HepG2 (cell line): Measurements from ENCODE around the gene NOC2L. TPM values are rescaled to one million over a fixed set of nuclear protein-coding genes. Genes with fewer than 3 reads are reported as not detected.

Source experiments
- BCL6 ChIP-seq: IDR thresholded peaks from 2 replicates; pipeline ENCODE4 v1.6.1; 2016; ENCODE audit warnings: missing genetic modification reagents, missing compliant biosample characterization
- CHD4 ChIP-seq: fragments of 200-600 bp; sonication (generic); IDR thresholded peaks from 2 replicates; pipeline ENCODE4 v1.7.0; 2017; ENCODE audit warnings: mild to moderate bottlenecking, low read length, borderline replicate concordance
- EEA1 ChIP-seq: sonication (generic); formaldehyde crosslinking; IDR thresholded peaks from 2 replicates; pipeline ENCODE4 v1.5.1; 2020; ENCODE audit warnings: mild to moderate bottlenecking, missing genetic modification reagents, borderline replicate concordance
- GRHL1 ChIP-seq: sonication (generic); formaldehyde crosslinking; conservative IDR thresholded peaks from 2 replicates; pipeline ENCODE4 v1.8.0; 2022; ENCODE audit warnings: missing genetic modification reagents
- HDAC1 ChIP-seq: sonication (generic); formaldehyde crosslinking; IDR thresholded peaks from 2 replicates; pipeline ENCODE4 v1.5.1; 2020; ENCODE audit warnings: mild to moderate bottlenecking, missing genetic modification reagents
- ISL2 ChIP-seq: sonication (generic); formaldehyde crosslinking; IDR thresholded peaks from 2 replicates; pipeline ENCODE4 v1.5.0; 2020; ENCODE audit warnings: missing genetic modification reagents
- KLF15 ChIP-seq: sonication (generic); formaldehyde crosslinking; IDR thresholded peaks from 2 replicates; pipeline ENCODE4 v1.8.1; 2023; ENCODE audit warnings: borderline replicate concordance, mild to moderate bottlenecking, inconsistent platforms, missing genetic modification reagents, mixed read lengths
- NFKB2 ChIP-seq: sonication (generic); formaldehyde crosslinking; IDR thresholded peaks from 2 replicates; pipeline ENCODE4 v1.4.0; 2020; ENCODE audit warnings: missing genetic modification reagents, borderline replicate concordance
- NFYB ChIP-seq: sonication (generic); formaldehyde crosslinking; IDR thresholded peaks from 2 replicates; pipeline ENCODE4 v1.4.0; 2020; ENCODE audit warnings: missing genetic modification reagents
- NFYC ChIP-seq: IDR thresholded peaks from 2 replicates; pipeline ENCODE4 v1.6.1; 2016; ENCODE audit warnings: missing genetic modification reagents, missing compliant biosample characterization
- PBX2 ChIP-seq: IDR thresholded peaks from 2 replicates; pipeline ENCODE4 v1.6.1; 2016; ENCODE audit warnings: control low read depth
- PRDM4 ChIP-seq: sonication (generic); formaldehyde crosslinking; IDR thresholded peaks from 2 replicates; pipeline ENCODE4 v1.9.0; 2021; ENCODE audit warnings: missing genetic modification reagents, borderline replicate concordance
- SIN3A ChIP-seq: IDR thresholded peaks from 2 replicates; pipeline ENCODE4 v1.6.1; 2011; ENCODE audit warnings: low read depth, mild to moderate bottlenecking, control low read depth, low read length, borderline replicate concordance
- SIX4 ChIP-seq: sonication (generic); formaldehyde crosslinking; IDR thresholded peaks from 2 replicates; pipeline ENCODE4 v1.4.0; 2020; ENCODE audit warnings: missing genetic modification reagents
- XBP1 ChIP-seq: sonication (generic); formaldehyde crosslinking; IDR thresholded peaks from 2 replicates; pipeline ENCODE4 v1.5.0; 2020; ENCODE audit warnings: missing genetic modification reagents
- YEATS4 ChIP-seq: sonication (generic); formaldehyde crosslinking; IDR thresholded peaks from 2 replicates; pipeline ENCODE4 v1.4.0; 2020; ENCODE audit warnings: missing genetic modification reagents, borderline replicate concordance
- ZBTB7A ChIP-seq: sonication (generic); formaldehyde crosslinking; IDR thresholded peaks from 2 replicates; pipeline ENCODE4 v1.8.0; 2022; ENCODE audit warnings: mild to moderate bottlenecking, missing genetic modification reagents
- ZEB1 ChIP-seq: IDR thresholded peaks from 2 replicates; pipeline ENCODE4 v1.6.1; 2012; ENCODE audit warnings: mild to moderate bottlenecking, low read depth, inconsistent platforms; ENCODE audit not compliant: insufficient replicate concordance
- ZFP41 ChIP-seq: sonication (generic); formaldehyde crosslinking; IDR thresholded peaks from 2 replicates; pipeline ENCODE4 v1.4.0; 2020; ENCODE audit warnings: mild to moderate bottlenecking, missing genetic modification reagents, borderline replicate concordance
- ZFP90 ChIP-seq: sonication (generic); formaldehyde crosslinking; IDR thresholded peaks from 2 replicates; pipeline ENCODE4 v1.8.0; 2022; ENCODE audit warnings: missing genetic modification reagents, mild to moderate bottlenecking, inconsistent platforms, borderline replicate concordance
- ZNF230 ChIP-seq: sonication (generic); formaldehyde crosslinking; IDR thresholded peaks from 2 replicates; pipeline ENCODE4 v1.4.0; 2020; ENCODE audit warnings: mild to moderate bottlenecking, missing genetic modification reagents
- ZNF232 ChIP-seq: sonication (generic); formaldehyde crosslinking; IDR thresholded peaks from 2 replicates; pipeline ENCODE4 v1.4.0; 2020; ENCODE audit warnings: missing genetic modification reagents, borderline replicate concordance
- ZNF337 ChIP-seq: sonication (generic); formaldehyde crosslinking; IDR thresholded peaks from 2 replicates; pipeline ENCODE4 v1.5.1; 2020; ENCODE audit warnings: missing genetic modification reagents, low read depth, mild to moderate bottlenecking, borderline replicate concordance
- ZNF614 ChIP-seq: IDR thresholded peaks from 2 replicates; pipeline ENCODE4 v1.6.1; 2018; ENCODE audit warnings: missing biosample characterization, missing genetic modification reagents, inconsistent platforms, borderline replicate concordance
- ZNF615 ChIP-seq: sonication (generic); formaldehyde crosslinking; IDR thresholded peaks from 2 replicates; pipeline ENCODE4 v1.5.0; 2020; ENCODE audit warnings: mild to moderate bottlenecking, missing genetic modification reagents, borderline replicate concordance
- ZSCAN31 ChIP-seq: sonication (generic); formaldehyde crosslinking; IDR thresholded peaks from 2 replicates; pipeline ENCODE4 v1.5.0; 2020; ENCODE audit warnings: low read depth, mild to moderate bottlenecking, missing genetic modification reagents
- polyA plus RNA-seq, 8 experiments: library from polyadenylated mRNA; depleted of rRNA in 3 of 8; stranded (reverse) in 7 of 8; unstranded in 1 of 8; fragments of >200 nt; fragmentation: Illumina TruSeq in 4 of 8; extraction: Trizol in 4 of 8; gene quantifications; 2 replicates each; pipeline versions ENCODE4 v1.2.1 to v1.2.3, GENCODE V29; 2011 to 2016; ENCODE audit warnings: low read depth in 4 of 8, missing spikeins in 1 of 8, mixed read lengths in 1 of 8; ENCODE audit not compliant: insufficient read depth in 1 of 8
- total RNA-seq, 5 experiments: library from RNA; depleted of rRNA; stranded (reverse); fragments of >200 nt; fragmentation: Illumina TruSeq; extraction: Trizol; gene quantifications; 2 replicates each; pipeline ENCODE4 v1.2.3, GENCODE V29; 2016; ENCODE audit warnings: low read depth in 1 of 5

The NOC2L gene
- total and polyA plus RNA-seq, 2 of the 13 experiments (the other 11 are each of a cell fraction or from before 2014, with no cell fraction given): 32.0 to 103 TPM

- TF ChIP-seq GRHL1 (no peak), ZFP90 (CRISPR knock-in tag) (peak; percentile 19; the same call in 1 of the 2 replicates), ZNF614 (CRISPR knock-in tag) (peak; percentile 76; the same call in 1 of the 2 replicates), ZSCAN31 (peak; percentile 50; the same call in 1 of the 2 replicates), ZNF230 (peak; percentile 79), ZNF337 (CRISPR knock-in tag) (0 out of 2 replicates have a peak, but pooled peaks have one; percentile 15), PBX2 (CRISPR knock-in tag) (no peak), XBP1 (CRISPR knock-in tag) (no peak), BCL6 (CRISPR knock-in tag) (peak; percentile 37), ZEB1 (no peak), SIX4 (CRISPR knock-in tag) (0 out of 2 replicates have a peak, but pooled peaks have one; percentile 10), SIN3A (no peak), KLF15 (peak; percentile 51; the same call in 1 of the 2 replicates), ZFP41 (CRISPR knock-in tag) (no peak), EEA1 (CRISPR knock-in tag) (peak; percentile 87), YEATS4 (peak; percentile 96), ZNF232 (peak; percentile 75; the same call in 1 of the 2 replicates), NFYB (CRISPR knock-in tag) (no peak; the same call in 1 of the 2 replicates), NFKB2 (CRISPR knock-in tag) (peak; percentile 77), ZNF615 (CRISPR knock-in tag) (no peak), ZBTB7A (peak; percentile 91), ISL2 (CRISPR knock-in tag) (0 out of 2 replicates have a peak, but pooled peaks have one; percentile 54), HDAC1 (CRISPR knock-in tag) (peak; percentile 91), CHD4 (no peak), NFYC (CRISPR knock-in tag) (peak; percentile 44; the same call in 1 of the 2 replicates), PRDM4 (CRISPR knock-in tag) (0 out of 2 replicates have a peak, but pooled peaks have one; percentile 51)
Observed at GRCh38 chr1:1000357-1001056, 41.5 kb upstream of the NOC2L start (continued).
